CD4-positive, alpha-beta T cell (primary cell): ENCODE measurements around the gene C20orf96. TPM values are rescaled to one million over a fixed set of nuclear protein-coding genes. Genes with fewer than 3 reads are reported as not detected.

Experiments used
- ATAC-seq: fragments of 200-7000 bp; cut with Tn5 transposase; one replicate; pipeline ENCODE4 v1.10.0; 2022; ENCODE audit warnings: mild to moderate bottlenecking; ENCODE audit not compliant: poor library complexity
- CTCF ChIA-PET: fragments of 350-600 bp; sonication (Branson Sonifier 250); formaldehyde crosslinking; loops from one replicate; lab custom pipeline; 2021; ENCODE audit warnings: antibody characterized with exemption, inconsistent platforms; lab: Charles Lee
- POLR2A ChIA-PET: fragments of 350-600 bp; sonication (Branson Sonifier 250); formaldehyde crosslinking; loops from one replicate; lab custom pipeline; 2021; ENCODE audit warnings: antibody characterized with exemption, inconsistent platforms; lab: Charles Lee
- DNase-seq, 14 experiments: peaks; one replicate each; pipeline ENCODE4 v3.0.0-alpha.2; 2013 to 2020; ENCODE audit warnings: mixed read lengths in 2 of 14
- H3K27ac ChIP-seq, 2 donors: one replicate each; pipeline versions ENCODE4 v1.5.1 to v1.7.0; 2013; ENCODE audit warnings: low read length in 2 of 2, low read depth in 1 of 2, mild to moderate bottlenecking in 1 of 2
- H3K27me3 ChIP-seq, 2 experiments: 1 replicate in 1 of 2; 2 replicates in 1 of 2; pipeline versions ENCODE4 v1.6.1 to v1.7.0; 2013; ENCODE audit warnings: low read length in 2 of 2, control low read depth in 1 of 2, mild to moderate bottlenecking in 1 of 2, moderate library complexity in 1 of 2; ENCODE audit not compliant: insufficient read depth in 2 of 2, control insufficient read depth in 1 of 2
- H3K36me3 ChIP-seq: one replicate; pipeline ENCODE4 v1.6.1; 2013; ENCODE audit warnings: low read length, control low read depth; ENCODE audit not compliant: insufficient read depth
- H3K4me1 ChIP-seq: one replicate; pipeline ENCODE4 v1.6.1; 2013; ENCODE audit warnings: low read length, control low read depth; ENCODE audit not compliant: insufficient read depth
- H3K4me3 ChIP-seq: one replicate; pipeline ENCODE4 v1.5.1; 2013; ENCODE audit warnings: mild to moderate bottlenecking, low read length, moderate library complexity
- H3K9me3 ChIP-seq, 2 experiments: 1 replicate in 1 of 2; 2 replicates in 1 of 2; pipeline versions ENCODE4 v1.6.1 to v1.7.0; 2013; ENCODE audit warnings: low read length in 2 of 2, mild to moderate bottlenecking in 2 of 2, control low read depth in 1 of 2, moderate library complexity in 1 of 2; ENCODE audit not compliant: control insufficient read depth in 1 of 2, insufficient read depth in 1 of 2
- H3K27ac Mint-ChIP-seq: one replicate; pipeline ENCODE4 v1.8.0; 2020; ENCODE audit warnings: mixed read lengths
- H3K27me3 Mint-ChIP-seq: one replicate; pipeline ENCODE4 v1.8.0; 2021; ENCODE audit warnings: mixed read lengths
- H3K36me3 Mint-ChIP-seq: one replicate; pipeline ENCODE4 v1.8.0; 2021; ENCODE audit warnings: low read depth, mixed read lengths
- H3K4me1 Mint-ChIP-seq: one replicate; pipeline ENCODE4 v1.8.0; 2021; ENCODE audit warnings: low read depth, mixed read lengths
- H3K4me3 Mint-ChIP-seq: one replicate; pipeline ENCODE4 v1.8.0; 2020; ENCODE audit warnings: mild to moderate bottlenecking, mixed read lengths
- H3K9me3 Mint-ChIP-seq: one replicate; pipeline ENCODE4 v1.8.0; 2020; ENCODE audit warnings: mixed read lengths
- CTCF ChIP-seq: fragments of 200-600 bp; IDR thresholded peaks from one replicate; pipeline ENCODE4 v1.8.0; 2022; ENCODE audit warnings: antibody characterized with exemption, mild to moderate bottlenecking
- intact Hi-C, 2 experiments: fragments of 100-400 bp; cut with DNase I in 1 of 2; cut with micrococcal nuclease in 1 of 2; formaldehyde crosslinking; loops; one replicate each; pipeline versions ENCODE4 v1.15.1 to v1.9.0; 2023 to 2025; cut with DNase I, micrococcal nuclease
- total RNA-seq, 174 experiments: library from RNA in 2 of 174; stranded (reverse) in 2 of 174; gene quantifications; one replicate each; pipeline ENCODE4 v1.2.3 and lab custom pipeline; 2021 to 2026

C20orf96 gene
- total RNA-seq, 2 experiments from 2014 or later: 2.4 to 3.3 TPM

- no peaks in the 10 kb centered on the region for H3K27me3 ChIP-seq
- TF ChIP-seq CTCF: no peak
- Mint-ChIP-seq H3K36me3 (no peaks in the 10 kb centered on the region), H3K9me3 (no peaks in the 10 kb centered on the region), H3K4me1 (peaks cover 14% of the 10 kb centered on the region), H3K27me3 (no peaks in the 10 kb centered on the region), H3K27ac (no peak overlapping the region), H3K4me3 (no peak overlapping the region)
- H3K4me3 ChIP-seq: no peak overlapping the region
- no peaks in the 10 kb centered on the region for H3K36me3 ChIP-seq
- peaks cover 12% of the 10 kb centered on the region for H3K4me1 ChIP-seq
- CTCF ChIA-PET: interaction anchor here (1.6 kb wide), 1 partner anchor 21 kb away, joined by 4 read pairs; no protein-coding TSS in a partner anchor
- DNase-seq (no peak), ATAC-seq (no peak)
- intact Hi-C loops: no loop called here
- POLR2A ChIA-PET: interaction anchor here (3.3 kb wide), 1 partner anchor 11 kb away, joined by 18 read pairs; the partner anchor contains the start of gene ZCCHC3
- H3K27ac ChIP-seq: no peak overlapping the region
- H3K9me3 ChIP-seq: no peaks in the 10 kb centered on the region
Measured at GRCh38 chr20:309306-309840, 18.8 kb upstream of the C20orf96 start.

- Histone ChIP-seq H3K27ac (no peak overlapping the region), H3K4me3 (no peak overlapping the region), H3K4me1 (peaks cover 12% of the 10 kb centered on the region), H3K36me3 (no peaks in the 10 kb centered on the region), H3K27me3 (no peaks in the 10 kb centered on the region), H3K9me3 (no peaks in the 10 kb centered on the region)
- TF ChIP-seq CTCF: no peak
- ATAC-seq (no peak), DNase-seq (no peak)
- ChIA-PET POLR2A (interaction anchor here (3.3 kb wide), 1 partner anchor 10 kb away, joined by 18 read pairs; the partner anchor contains the start of gene ZCCHC3), CTCF (interaction anchor here (1.6 kb wide), 1 partner anchor 22 kb away, joined by 4 read pairs; no protein-coding TSS in a partner anchor)
- intact Hi-C loops: no loop called here
- H3K4me3 Mint-ChIP-seq: no peak overlapping the region
- H3K4me1 Mint-ChIP-seq: peaks cover 14% of the 10 kb centered on the region
- no peaks in the 10 kb centered on the region for H3K27me3 Mint-ChIP-seq
- H3K27ac Mint-ChIP-seq: no peak overlapping the region
- no peaks in the 10 kb centered on the region for H3K36me3 Mint-ChIP-seq
- H3K9me3 Mint-ChIP-seq: no peaks in the 10 kb centered on the region
Measured at GRCh38 chr20:308427-309038, 18.0 kb upstream of the C20orf96 start.

GRCh38 chr20:305745-306144, 15.2 kb upstream of the C20orf96 start:
- Histone ChIP-seq H3K4me3 (no peak overlapping the region), H3K27me3 (no peaks in the 10 kb centered on the region), H3K9me3 (no peaks in the 10 kb centered on the region), H3K27ac (no peak overlapping the region), H3K36me3 (peaks cover 1% of the 10 kb centered on the region), H3K4me1 (peaks cover 15% of the 10 kb centered on the region)
- ChIA-PET CTCF (no interaction called here), POLR2A (no interaction called here)
- Mint-ChIP-seq H3K27ac (no peak overlapping the region), H3K27me3 (no peaks in the 10 kb centered on the region), H3K4me1 (peaks cover 16% of the 10 kb centered on the region), H3K4me3 (no peak overlapping the region), H3K36me3 (peaks cover 4% of the 10 kb centered on the region), H3K9me3 (no peaks in the 10 kb centered on the region)
- no peak for TF ChIP-seq CTCF
- ATAC-seq (no peak), DNase-seq (no peak)
- intact Hi-C loops: no loop called here
